ENCODE data around the gene MAB21L4. TPM values are rescaled to one million over a fixed set of nuclear protein-coding genes. Genes with fewer than 3 reads are reported as not detected.

MAB21L4 gene
- total and polyA plus RNA-seq, 4 donors = 0.22 to 0.35 TPM; not detected in 2

DNA sequence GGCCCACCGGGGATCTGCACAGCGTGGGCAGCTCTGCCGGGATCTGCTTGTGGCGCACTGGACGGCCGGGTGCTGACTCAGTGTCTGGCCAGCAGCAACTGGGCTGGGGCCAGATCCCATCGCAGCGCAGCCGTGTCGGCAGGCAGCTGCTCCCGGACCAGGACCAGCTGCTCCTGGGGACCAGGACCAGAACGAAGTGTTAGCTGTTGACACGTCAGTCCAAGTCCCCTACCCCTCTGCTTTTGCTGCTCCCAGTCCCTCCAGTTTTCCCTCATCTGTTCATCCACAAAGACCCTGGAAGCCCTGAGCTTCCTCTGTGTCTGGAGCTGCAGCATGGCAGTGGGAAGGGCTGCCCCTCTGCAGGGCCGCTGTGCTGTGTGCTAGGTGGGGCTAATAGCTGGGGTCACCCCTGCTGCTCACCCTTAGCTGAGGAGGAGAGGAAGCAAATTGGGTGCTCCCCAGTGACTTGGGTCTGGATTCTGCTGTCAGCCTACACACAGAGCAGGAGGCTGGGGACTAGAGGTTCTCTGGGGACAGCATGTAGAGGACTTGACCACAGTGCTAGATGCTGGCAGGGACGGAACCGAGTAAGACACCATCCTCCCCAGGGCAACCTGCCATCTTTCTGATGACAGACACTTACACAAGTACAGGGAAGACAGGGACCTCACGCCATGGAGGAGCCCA, 59.0 kb downstream of the MAB21L4 start:
- WGBS (ENCODE audit: insufficient coverage) = 41% methylated on average over 14 of the region's 17 CpGs
- H3K4me1 ChIP-seq (ENCODE audit: control insufficient read depth, insufficient read depth, low read length) = peaks cover 34% of the 10 kb centered on the region
- no peaks in the 10 kb centered on the region for H3K9me3 ChIP-seq (ENCODE audit: control insufficient read depth, insufficient read depth, low read length)
- H3K36me3 ChIP-seq (ENCODE audit: control insufficient read depth, insufficient read depth, low read length) = no peaks in the 10 kb centered on the region
- H3K4me3 ChIP-seq (ENCODE audit: low read depth, low read length) = no peak overlapping the region
- H3K27me3 ChIP-seq (ENCODE audit: control insufficient read depth, insufficient read depth, low read length) = no peaks in the 10 kb centered on the region
- no peak overlapping the region for H3K27ac ChIP-seq (ENCODE audit: low read depth, low read length)
- no peak for DNase-seq (ENCODE audit: low read depth in 4 of 6, low spot score in 6 of 6)

Other genes with a start within 250 kb of the MAB21L4 start
- not detected for gene AQP12B, start 213.3 kb downstream of the MAB21L4 start, total RNA-seq
- gene AQP12B, start 213.3 kb downstream of the MAB21L4 start, polyA plus RNA-seq (ENCODE audit: insufficient read length in 2 of 2) = under 1 TPM; 0.44 to 0.56 TPM
- not detected for gene AQP12A, start 204.3 kb downstream of the MAB21L4 start, total RNA-seq
- under 1 TPM in 1 of 2 donors, not detected in 1; 0.62 TPM for gene AQP12A, start 204.3 kb downstream of the MAB21L4 start, polyA plus RNA-seq (ENCODE audit: insufficient read length in 2 of 2)
- 100 to 1,000 TPM; 125 to 186 TPM for gene KIF1A, start 75.9 kb downstream of the MAB21L4 start, total RNA-seq
- gene KIF1A, start 75.9 kb downstream of the MAB21L4 start, polyA plus RNA-seq (ENCODE audit: insufficient read length in 2 of 2) = 100 to 1,000 TPM; 449 to 519 TPM
- gene AGXT, start 27.3 kb downstream of the MAB21L4 start, total RNA-seq = under 1 TPM in 1 of 2 donors, not detected in 1; 0.17 TPM
- not detected for gene AGXT, start 27.3 kb downstream of the MAB21L4 start, polyA plus RNA-seq (ENCODE audit: insufficient read length in 2 of 2)
- 1 to 10 TPM in 1 of 2 donors, under 1 TPM in 1; 0.30 to 4.4 TPM for gene CROCC2, start 10.2 kb upstream of the MAB21L4 start, total RNA-seq
- 1 to 10 TPM; 3.0 to 3.1 TPM for gene CROCC2, start 10.2 kb upstream of the MAB21L4 start, polyA plus RNA-seq (ENCODE audit: insufficient read length in 2 of 2)
- gene SNED1, start 102.5 kb upstream of the MAB21L4 start, total RNA-seq = 10 to 100 TPM; 23.5 to 93.7 TPM
- 10 to 100 TPM in 1 of 2 donors, 1 to 10 TPM in 1; 6.0 to 30.0 TPM for gene SNED1, start 102.5 kb upstream of the MAB21L4 start, polyA plus RNA-seq (ENCODE audit: insufficient read length in 2 of 2)
- gene MTERF4, start 206.1 kb upstream of the MAB21L4 start, total RNA-seq = 10 to 100 TPM; 41.8 to 45.0 TPM
- gene MTERF4, start 206.1 kb upstream of the MAB21L4 start, polyA plus RNA-seq (ENCODE audit: insufficient read length in 2 of 2) = 10 to 100 TPM; 58.0 to 68.2 TPM

Data from spinal cord (tissue), 10 donors.